OCI-LY3 (cell line): Measurements from ENCODE around the gene VCX2.

ENCODE experiments used
- CTCF ChIP-seq: fragments of 200-600, 300-600 bp; sonication (generic); IDR thresholded peaks from 2 replicates; pipeline ENCODE4 v1.5.1; 2014; ENCODE audit warnings: antibody characterized with exemption, low read length, low read depth
- EZH2phosphoT487 ChIP-seq: fragments of 200-600 bp; shearing (Covaris generic); IDR thresholded peaks from 2 replicates; pipeline ENCODE4 v1.6.1; 2018; ENCODE audit warnings: antibody characterized with exemption, mixed run types, low read depth

- TF ChIP-seq CTCF (no peak), EZH2phosphoT487 (no peak)
These were observed 32.8 kb downstream of the VCX2 start for GRCh38 chrX:8138252-8138651.
